Neural cell (in vitro differentiated cells): ENCODE data around the gene VPS35L. TPM values are rescaled to one million over a fixed set of nuclear protein-coding genes. Genes with fewer than 3 reads are reported as not detected.

Source experiments
- H2AFZ ChIP-seq: fragments of 200-600, 300-800 bp; sonication (generic), shearing (Covaris generic); 2 replicates; pipeline ENCODE4 v1.6.0; 2014; ENCODE audit warnings: low read depth, mild to moderate bottlenecking, antibody characterized with exemption, low read length, moderate library complexity
- H3F3A ChIP-seq: fragments of 200-600 bp; shearing (Covaris generic); 2 replicates; pipeline ENCODE4 v1.6.1; 2016; ENCODE audit warnings: mild to moderate bottlenecking, moderate library complexity, mixed read lengths, antibody characterized with exemption, low read length; ENCODE audit not compliant: insufficient read depth, poor library complexity, severe bottlenecking
- H3K27ac ChIP-seq: fragments of 200-600, 300-800 bp; sonication (generic), shearing (Covaris generic); 2 replicates; pipeline ENCODE4 v1.5.1; 2014; ENCODE audit warnings: mild to moderate bottlenecking, low read length, moderate library complexity
- H3K27me3 ChIP-seq: fragments of 300-800, 200-600 bp; sonication (generic), shearing (Covaris generic); 2 replicates; pipeline ENCODE4 v1.6.0; 2014; ENCODE audit warnings: mild to moderate bottlenecking, low read depth, low read length, moderate library complexity; ENCODE audit not compliant: insufficient read depth
- H3K36me3 ChIP-seq: fragments of 300-800, 200-600 bp; sonication (generic), shearing (Covaris generic); 2 replicates; pipeline ENCODE4 v1.5.1; 2014; ENCODE audit warnings: mild to moderate bottlenecking, antibody characterized with exemption, low read length, moderate library complexity; ENCODE audit not compliant: insufficient read depth
- H3K4me2 ChIP-seq: fragments of 300-800, 200-600 bp; sonication (generic), shearing (Covaris generic); 2 replicates; pipeline ENCODE4 v1.6.0; 2014; ENCODE audit warnings: mild to moderate bottlenecking, low read length
- H3K4me3 ChIP-seq: fragments of 300-800, 200-600 bp; sonication (generic), shearing (Covaris generic); 2 replicates; pipeline ENCODE4 v1.5.1; 2014; ENCODE audit warnings: mild to moderate bottlenecking, low read length, moderate library complexity
- H3K79me2 ChIP-seq: fragments of 200-600 bp; shearing (Covaris generic); replicated peaks from 2 replicates; pipeline ENCODE4 v1.6.0; 2014; ENCODE audit warnings: mild to moderate bottlenecking, low read length, moderate library complexity; ENCODE audit not compliant: insufficient read depth
- H3K9ac ChIP-seq: fragments of 300-800, 200-600 bp; sonication (generic), shearing (Covaris generic); 2 replicates; pipeline ENCODE4 v1.6.1; 2016; ENCODE audit warnings: mild to moderate bottlenecking, low read length, mixed read lengths
- H3K9me2 ChIP-seq: fragments of 200-600 bp; shearing (Covaris generic); 2 replicates; pipeline ENCODE4 v1.6.1; 2016; ENCODE audit warnings: mild to moderate bottlenecking, low read length, mixed read lengths; ENCODE audit not compliant: insufficient read depth
- H3K9me3 ChIP-seq: fragments of 200-600, 300-800 bp; sonication (generic), shearing (Covaris generic); 2 replicates; pipeline ENCODE4 v1.6.1; 2016; ENCODE audit warnings: mild to moderate bottlenecking, mixed run types, low read length, moderate library complexity, mixed read lengths
- H4K20me1 ChIP-seq: fragments of 200-600 bp; shearing (Covaris generic); 2 replicates; pipeline ENCODE4 v1.6.1; 2016; ENCODE audit warnings: mild to moderate bottlenecking, mixed run types; ENCODE audit not compliant: insufficient read depth
- EP300 ChIP-seq: fragments of 450-650 bp; conservative IDR thresholded peaks from 2 replicates; pipeline ENCODE4 v1.6.1; 2014; ENCODE audit warnings: antibody characterized with exemption, mild to moderate bottlenecking, moderate library complexity; ENCODE audit not compliant: poor library complexity, severe bottlenecking
- EZH2 ChIP-seq: fragments of 200-600, 300-800 bp; shearing (Covaris generic), sonication (generic); IDR thresholded peaks from 2 replicates; pipeline ENCODE4 v1.6.1; 2014; ENCODE audit warnings: antibody characterized with exemption, low read length, borderline replicate concordance, mild to moderate bottlenecking; ENCODE audit not compliant: insufficient read depth, poor library complexity, severe bottlenecking
- MXI1 ChIP-seq: fragments of 450-650 bp; conservative IDR thresholded peaks from 2 replicates; pipeline ENCODE4 v1.6.1; 2014; ENCODE audit warnings: antibody characterized with exemption, mild to moderate bottlenecking; ENCODE audit not compliant: poor library complexity, severe bottlenecking
- POLR2AphosphoS5 ChIP-seq: IDR thresholded peaks from 2 replicates; pipeline ENCODE4 v1.6.1; 2012
- RAD21 ChIP-seq: fragments of 450-650 bp; conservative IDR thresholded peaks from 2 replicates; pipeline ENCODE4 v1.6.1; 2014; ENCODE audit warnings: antibody characterized with exemption, mild to moderate bottlenecking, moderate library complexity
- SMC3 ChIP-seq: fragments of 450-650 bp; conservative IDR thresholded peaks from 2 replicates; pipeline ENCODE4 v1.6.1; 2014; ENCODE audit warnings: antibody characterized with exemption, mild to moderate bottlenecking, moderate library complexity; ENCODE audit not compliant: poor library complexity
- TAF1 ChIP-seq: IDR thresholded peaks from 2 replicates; pipeline ENCODE4 v1.6.1; 2012; ENCODE audit warnings: low read depth
- polyA plus RNA-seq: library from polyadenylated mRNA; depleted of rRNA; stranded (reverse); fragments of >200 nt; gene quantifications from 2 replicates; pipeline ENCODE4 v1.2.3, GENCODE V29; 2014
- TF ChIP-seq, protein P1 (sequence below): IDR thresholded peaks from 2 replicates; pipeline ENCODE4 v1.6.1; 2012; ENCODE audit warnings: borderline replicate concordance
- TF ChIP-seq, protein P2 (sequence below): fragments of 450-650 bp; IDR thresholded peaks from 2 replicates; pipeline ENCODE4 v1.5.1; 2014; ENCODE audit warnings: antibody characterized with exemption, mild to moderate bottlenecking, moderate library complexity; ENCODE audit not compliant: poor library complexity, severe bottlenecking

Gene VPS35L
- polyA plus RNA-seq, 1 donor from 2014 or later, result 29.8 TPM

DNA sequence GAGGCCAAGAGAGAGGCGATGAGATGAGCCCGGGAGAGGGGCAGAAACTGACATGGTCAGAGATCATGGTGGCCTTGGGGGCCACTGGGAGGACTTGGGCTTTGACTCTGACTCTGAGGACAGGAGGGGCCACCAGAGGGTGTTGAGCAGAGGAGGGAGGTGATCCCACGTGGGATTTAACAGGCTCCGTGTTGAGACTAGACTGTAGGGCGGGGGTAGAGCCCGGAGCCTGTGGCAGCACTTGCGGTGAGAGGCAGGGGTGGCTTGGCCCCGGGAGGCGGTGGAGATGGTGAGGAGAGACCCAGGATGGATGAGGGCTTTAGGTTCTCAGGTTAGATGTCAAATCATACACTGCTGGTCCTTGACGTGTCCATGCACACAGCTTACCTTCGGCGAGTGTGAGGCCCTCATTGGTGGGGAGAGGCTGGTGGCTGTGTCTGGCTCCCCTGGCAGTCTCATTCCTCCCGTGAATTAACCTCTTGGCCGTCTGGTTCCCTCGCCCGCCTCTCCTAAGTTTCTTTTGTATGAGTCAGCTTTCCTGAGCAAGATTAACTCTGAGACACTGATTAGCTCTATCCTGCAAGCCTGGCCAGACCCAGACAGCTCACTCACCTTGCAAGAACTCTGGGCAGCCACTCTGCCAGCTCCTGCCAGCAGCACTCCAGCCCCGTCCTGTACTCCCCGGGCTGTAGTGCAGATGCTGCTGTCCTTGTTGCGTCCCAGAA, 39.7 kb downstream of the VPS35L start:
- no peaks in the 10 kb centered on the region for H4K20me1 ChIP-seq
- H2AFZ ChIP-seq, result no peak overlapping the region
- no peak overlapping the region for H3K27ac ChIP-seq
- no peaks in the 10 kb centered on the region for H3K79me2 ChIP-seq
- TF ChIP-seq POLR2AphosphoS5, result no peak
- TF ChIP-seq, protein P1, sequence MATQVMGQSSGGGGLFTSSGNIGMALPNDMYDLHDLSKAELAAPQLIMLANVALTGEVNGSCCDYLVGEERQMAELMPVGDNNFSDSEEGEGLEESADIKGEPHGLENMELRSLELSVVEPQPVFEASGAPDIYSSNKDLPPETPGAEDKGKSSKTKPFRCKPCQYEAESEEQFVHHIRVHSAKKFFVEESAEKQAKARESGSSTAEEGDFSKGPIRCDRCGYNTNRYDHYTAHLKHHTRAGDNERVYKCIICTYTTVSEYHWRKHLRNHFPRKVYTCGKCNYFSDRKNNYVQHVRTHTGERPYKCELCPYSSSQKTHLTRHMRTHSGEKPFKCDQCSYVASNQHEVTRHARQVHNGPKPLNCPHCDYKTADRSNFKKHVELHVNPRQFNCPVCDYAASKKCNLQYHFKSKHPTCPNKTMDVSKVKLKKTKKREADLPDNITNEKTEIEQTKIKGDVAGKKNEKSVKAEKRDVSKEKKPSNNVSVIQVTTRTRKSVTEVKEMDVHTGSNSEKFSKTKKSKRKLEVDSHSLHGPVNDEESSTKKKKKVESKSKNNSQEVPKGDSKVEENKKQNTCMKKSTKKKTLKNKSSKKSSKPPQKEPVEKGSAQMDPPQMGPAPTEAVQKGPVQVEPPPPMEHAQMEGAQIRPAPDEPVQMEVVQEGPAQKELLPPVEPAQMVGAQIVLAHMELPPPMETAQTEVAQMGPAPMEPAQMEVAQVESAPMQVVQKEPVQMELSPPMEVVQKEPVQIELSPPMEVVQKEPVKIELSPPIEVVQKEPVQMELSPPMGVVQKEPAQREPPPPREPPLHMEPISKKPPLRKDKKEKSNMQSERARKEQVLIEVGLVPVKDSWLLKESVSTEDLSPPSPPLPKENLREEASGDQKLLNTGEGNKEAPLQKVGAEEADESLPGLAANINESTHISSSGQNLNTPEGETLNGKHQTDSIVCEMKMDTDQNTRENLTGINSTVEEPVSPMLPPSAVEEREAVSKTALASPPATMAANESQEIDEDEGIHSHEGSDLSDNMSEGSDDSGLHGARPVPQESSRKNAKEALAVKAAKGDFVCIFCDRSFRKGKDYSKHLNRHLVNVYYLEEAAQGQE, result no peak
- TF ChIP-seq, protein P2, sequence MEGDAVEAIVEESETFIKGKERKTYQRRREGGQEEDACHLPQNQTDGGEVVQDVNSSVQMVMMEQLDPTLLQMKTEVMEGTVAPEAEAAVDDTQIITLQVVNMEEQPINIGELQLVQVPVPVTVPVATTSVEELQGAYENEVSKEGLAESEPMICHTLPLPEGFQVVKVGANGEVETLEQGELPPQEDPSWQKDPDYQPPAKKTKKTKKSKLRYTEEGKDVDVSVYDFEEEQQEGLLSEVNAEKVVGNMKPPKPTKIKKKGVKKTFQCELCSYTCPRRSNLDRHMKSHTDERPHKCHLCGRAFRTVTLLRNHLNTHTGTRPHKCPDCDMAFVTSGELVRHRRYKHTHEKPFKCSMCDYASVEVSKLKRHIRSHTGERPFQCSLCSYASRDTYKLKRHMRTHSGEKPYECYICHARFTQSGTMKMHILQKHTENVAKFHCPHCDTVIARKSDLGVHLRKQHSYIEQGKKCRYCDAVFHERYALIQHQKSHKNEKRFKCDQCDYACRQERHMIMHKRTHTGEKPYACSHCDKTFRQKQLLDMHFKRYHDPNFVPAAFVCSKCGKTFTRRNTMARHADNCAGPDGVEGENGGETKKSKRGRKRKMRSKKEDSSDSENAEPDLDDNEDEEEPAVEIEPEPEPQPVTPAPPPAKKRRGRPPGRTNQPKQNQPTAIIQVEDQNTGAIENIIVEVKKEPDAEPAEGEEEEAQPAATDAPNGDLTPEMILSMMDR, result no peak
- TF ChIP-seq SMC3, result no peak
- TF ChIP-seq MXI1, result no peak
- TF ChIP-seq EZH2, result no peak
- TF ChIP-seq TAF1, result no peak
- TF ChIP-seq RAD21, result no peak
- TF ChIP-seq EP300, result no peak
- H3K36me3 ChIP-seq, result no peaks in the 10 kb centered on the region
- H3K27me3 ChIP-seq, result no peaks in the 10 kb centered on the region
- no peak overlapping the region for H3K4me3 ChIP-seq
- H3K9ac ChIP-seq, result no peak overlapping the region
- H3K4me2 ChIP-seq, result no peak overlapping the region
- no peaks in the 10 kb centered on the region for H3F3A ChIP-seq
- H3K9me2 ChIP-seq, result no peaks in the 10 kb centered on the region
- H3K9me3 ChIP-seq, result no peaks in the 10 kb centered on the region

DNA sequence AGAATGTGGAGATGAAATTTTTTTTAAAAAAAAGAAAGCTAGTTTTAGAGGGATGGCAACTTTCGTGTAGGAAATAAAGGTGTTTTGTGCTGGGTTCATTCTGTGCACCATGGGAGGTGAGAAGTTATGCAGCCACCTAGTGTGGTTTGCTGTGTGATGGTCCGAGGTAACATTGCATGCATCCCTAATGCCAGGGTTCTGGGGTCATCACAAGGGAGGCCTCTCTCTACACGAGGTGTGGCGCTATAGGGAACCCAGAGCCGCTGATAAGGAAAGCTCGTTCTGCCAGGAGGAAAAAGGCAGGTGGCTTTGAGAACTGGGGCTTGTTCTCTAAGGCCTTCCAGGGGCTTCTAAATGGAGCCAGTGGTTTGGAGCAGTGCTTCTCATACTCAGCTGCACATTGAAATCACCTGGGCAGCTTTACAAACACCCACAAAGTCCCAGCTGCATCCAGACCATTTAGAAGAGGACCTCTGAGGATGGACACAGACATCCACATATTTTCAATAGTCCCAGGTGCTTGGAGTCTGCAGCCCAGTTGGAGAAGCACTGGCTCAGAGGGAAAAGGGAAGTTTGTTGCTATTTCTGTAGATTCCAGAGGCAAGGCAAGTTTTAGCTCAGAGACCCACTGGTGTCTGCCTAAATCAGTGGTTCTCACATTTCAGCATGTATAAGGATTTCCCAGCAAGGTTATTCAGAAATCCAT, 43.5 kb downstream of the VPS35L start:
- TF ChIP-seq MXI1, result no peak
- no peak for TF ChIP-seq RAD21
- TF ChIP-seq, protein P1, result no peak
- TF ChIP-seq, protein P2, result no peak
- TF ChIP-seq TAF1, result no peak
- no peak for TF ChIP-seq SMC3
- no peak for TF ChIP-seq POLR2AphosphoS5
- H3K36me3 ChIP-seq, result peaks cover 3% of the 10 kb centered on the region
- no peaks in the 10 kb centered on the region for H3F3A ChIP-seq
- no peaks in the 10 kb centered on the region for H3K27me3 ChIP-seq
- no peaks in the 10 kb centered on the region for H3K9me2 ChIP-seq
- H2AFZ ChIP-seq, result no peak overlapping the region
- no peak overlapping the region for H3K4me3 ChIP-seq
- no peak overlapping the region for H3K27ac ChIP-seq
- H3K9me3 ChIP-seq, result no peaks in the 10 kb centered on the region
- no peaks in the 10 kb centered on the region for H4K20me1 ChIP-seq
- H3K79me2 ChIP-seq, result no peaks in the 10 kb centered on the region
- H3K4me2 ChIP-seq, result no peak overlapping the region
- H3K9ac ChIP-seq, result no peak overlapping the region
